ENCODE measurements around the gene RIF1. TPM values are rescaled to one million over a fixed set of nuclear protein-coding genes. Genes with fewer than 3 reads are reported as not detected.

Gene RIF1
- total RNA-seq, 1 donor from 2014 or later, result 31.6 TPM

- H3K27ac Mint-ChIP-seq (ENCODE audit: unreplicated experiment), result no peak overlapping the region
- H3K36me3 Mint-ChIP-seq (ENCODE audit: unreplicated experiment), result no peaks in the 10 kb centered on the region
- H3K9me3 Mint-ChIP-seq (ENCODE audit: unreplicated experiment), result no peaks in the 10 kb centered on the region
- DNase-seq, result no peak
- no peaks in the 10 kb centered on the region for H3K4me1 Mint-ChIP-seq (ENCODE audit: low read depth, unreplicated experiment)
- no peak overlapping the region for H3K4me3 Mint-ChIP-seq (ENCODE audit: unreplicated experiment)
- TF ChIP-seq, protein P1, sequence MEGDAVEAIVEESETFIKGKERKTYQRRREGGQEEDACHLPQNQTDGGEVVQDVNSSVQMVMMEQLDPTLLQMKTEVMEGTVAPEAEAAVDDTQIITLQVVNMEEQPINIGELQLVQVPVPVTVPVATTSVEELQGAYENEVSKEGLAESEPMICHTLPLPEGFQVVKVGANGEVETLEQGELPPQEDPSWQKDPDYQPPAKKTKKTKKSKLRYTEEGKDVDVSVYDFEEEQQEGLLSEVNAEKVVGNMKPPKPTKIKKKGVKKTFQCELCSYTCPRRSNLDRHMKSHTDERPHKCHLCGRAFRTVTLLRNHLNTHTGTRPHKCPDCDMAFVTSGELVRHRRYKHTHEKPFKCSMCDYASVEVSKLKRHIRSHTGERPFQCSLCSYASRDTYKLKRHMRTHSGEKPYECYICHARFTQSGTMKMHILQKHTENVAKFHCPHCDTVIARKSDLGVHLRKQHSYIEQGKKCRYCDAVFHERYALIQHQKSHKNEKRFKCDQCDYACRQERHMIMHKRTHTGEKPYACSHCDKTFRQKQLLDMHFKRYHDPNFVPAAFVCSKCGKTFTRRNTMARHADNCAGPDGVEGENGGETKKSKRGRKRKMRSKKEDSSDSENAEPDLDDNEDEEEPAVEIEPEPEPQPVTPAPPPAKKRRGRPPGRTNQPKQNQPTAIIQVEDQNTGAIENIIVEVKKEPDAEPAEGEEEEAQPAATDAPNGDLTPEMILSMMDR (IDR thresholded peaks at IDR 0.05; ENCODE audit: partially characterized antibody, unreplicated experiment), result no peak
- H3K27me3 Mint-ChIP-seq (ENCODE audit: unreplicated experiment), result no peaks in the 10 kb centered on the region
Measured at GRCh38 chr2:151391436-151391835, 18.3 kb upstream of the RIF1 start.

DNA sequence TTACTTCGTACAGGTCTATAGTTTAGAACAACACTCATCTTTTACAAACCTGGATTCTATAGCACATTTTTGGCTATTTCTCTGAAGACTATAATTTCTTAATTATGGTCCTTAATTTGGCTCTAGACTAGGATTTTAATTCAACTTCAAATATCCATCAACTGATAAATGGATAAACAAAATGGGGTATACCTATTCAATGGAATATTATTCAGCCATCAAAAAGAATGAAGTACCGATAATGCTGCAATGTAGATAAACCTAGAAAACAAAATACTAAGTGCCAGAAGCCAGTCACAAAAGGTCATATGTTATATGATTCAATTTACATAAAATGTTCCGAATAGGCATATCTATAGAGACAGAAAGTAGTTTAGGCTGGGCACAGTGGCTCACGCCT, 15.2 kb upstream of the RIF1 start:
- Mint-ChIP-seq H3K36me3 (ENCODE audit: unreplicated experiment) (no peaks in the 10 kb centered on the region), H3K4me3 (ENCODE audit: unreplicated experiment) (no peak overlapping the region), H3K27ac (ENCODE audit: unreplicated experiment) (no peak overlapping the region), H3K4me1 (ENCODE audit: low read depth, unreplicated experiment) (no peaks in the 10 kb centered on the region), H3K27me3 (ENCODE audit: unreplicated experiment) (no peaks in the 10 kb centered on the region), H3K9me3 (ENCODE audit: unreplicated experiment) (no peaks in the 10 kb centered on the region)
- TF ChIP-seq, protein P1 (IDR thresholded peaks at IDR 0.05; ENCODE audit: partially characterized antibody, unreplicated experiment), result no peak
- DNase-seq, result no peak

- no peak for DNase-seq
- Mint-ChIP-seq H3K27ac (ENCODE audit: unreplicated experiment) (no peak overlapping the region), H3K4me3 (ENCODE audit: unreplicated experiment) (no peak overlapping the region), H3K36me3 (ENCODE audit: unreplicated experiment) (no peaks in the 10 kb centered on the region), H3K27me3 (ENCODE audit: unreplicated experiment) (no peaks in the 10 kb centered on the region), H3K4me1 (ENCODE audit: low read depth, unreplicated experiment) (no peaks in the 10 kb centered on the region), H3K9me3 (ENCODE audit: unreplicated experiment) (no peaks in the 10 kb centered on the region)
- TF ChIP-seq, protein P1 (IDR thresholded peaks at IDR 0.05; ENCODE audit: partially characterized antibody, unreplicated experiment), result no peak
Measured at GRCh38 chr2:151395509-151396374, 14.0 kb upstream of the RIF1 start.

- TF ChIP-seq, protein P1 (IDR thresholded peaks at IDR 0.05; ENCODE audit: partially characterized antibody, unreplicated experiment), result no peak
Measured at GRCh38 chr2:151399981-151400380, 9.7 kb upstream of the RIF1 start.

DNA sequence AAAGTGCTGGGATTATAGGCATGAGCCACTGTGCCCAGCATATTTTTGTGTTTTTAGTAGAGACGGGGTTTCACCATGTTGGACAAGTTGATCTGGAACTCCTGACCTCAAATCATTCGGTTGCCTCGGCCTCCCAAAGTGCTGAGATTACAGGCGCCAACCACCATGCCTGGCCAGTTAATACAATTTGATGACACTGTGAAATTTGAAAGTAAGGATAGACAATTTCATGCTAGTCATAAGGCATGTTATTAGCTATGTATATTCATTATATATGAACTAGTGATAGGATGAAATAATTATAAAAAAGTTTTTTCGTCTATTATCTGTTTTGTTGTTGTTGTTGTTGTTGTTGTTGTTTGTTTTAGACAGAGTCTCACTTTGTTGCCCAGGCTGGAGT, 8.6 kb upstream of the RIF1 start:
- Mint-ChIP-seq H3K27me3 (ENCODE audit: unreplicated experiment) (no peaks in the 10 kb centered on the region), H3K4me1 (ENCODE audit: low read depth, unreplicated experiment) (no peaks in the 10 kb centered on the region), H3K36me3 (ENCODE audit: unreplicated experiment) (no peaks in the 10 kb centered on the region), H3K27ac (ENCODE audit: unreplicated experiment) (no peak overlapping the region), H3K9me3 (ENCODE audit: unreplicated experiment) (no peaks in the 10 kb centered on the region), H3K4me3 (ENCODE audit: unreplicated experiment) (no peak overlapping the region)
- TF ChIP-seq, protein P1 (IDR thresholded peaks at IDR 0.05; ENCODE audit: partially characterized antibody, unreplicated experiment), result no peak
- DNase-seq, result no peak

More at GRCh38 chr2:151399981-151400380, 9.7 kb upstream of the RIF1 start:
- Mint-ChIP-seq H3K27me3 (ENCODE audit: unreplicated experiment) (no peaks in the 10 kb centered on the region), H3K27ac (ENCODE audit: unreplicated experiment) (no peak overlapping the region), H3K4me1 (ENCODE audit: low read depth, unreplicated experiment) (no peaks in the 10 kb centered on the region), H3K9me3 (ENCODE audit: unreplicated experiment) (no peaks in the 10 kb centered on the region), H3K36me3 (ENCODE audit: unreplicated experiment) (no peaks in the 10 kb centered on the region), H3K4me3 (ENCODE audit: unreplicated experiment) (no peak overlapping the region)
- DNase-seq, result no peak
